GM21381 (cell line): ENCODE data around the gene JAML.

ENCODE experiments used
- ATAC-seq: cut with Tn5 transposase; IDR thresholded peaks from one replicate; pipeline ENCODE4 v1.9.1; 2021; ENCODE audit warnings: mild to moderate bottlenecking, moderate library complexity; ENCODE audit not compliant: unreplicated experiment

The JAML gene

GRCh38 chr11:118224511-118225188, at the start of gene JAML:
Gene JAML, minus strand, starts transcription at chr11:118225011. Its CDS starts 10,145 bp downstream, at chr11:118214866.
- peak; percentile 43 for ATAC-seq

GRCh38 chr11:118274186-118274585, 49.4 kb upstream of the JAML start:
- no peak for ATAC-seq

- no peak for ATAC-seq
Observed at GRCh38 chr11:118272001-118272400, 47.2 kb upstream of the JAML start.

GRCh38 chr11:118267486-118267885, 42.7 kb upstream of the JAML start:
- ATAC-seq, result no peak

GRCh38 chr11:118265954-118266353, 41.1 kb upstream of the JAML start:
- ATAC-seq, result no peak

- ATAC-seq, result no peak
Observed at GRCh38 chr11:118264569-118265465, 40.0 kb upstream of the JAML start.

- no peak for ATAC-seq
Observed at GRCh38 chr11:118263695-118264568, 39.1 kb upstream of the JAML start, which contains the start of gene MPZL2. Gene MPZL2, minus strand, starts transcription at chr11:118264297. Its CDS starts 144 bp downstream, at chr11:118264153.

GRCh38 chr11:118263112-118263511, 38.3 kb upstream of the JAML start:
- ATAC-seq, result no peak

GRCh38 chr11:118260353-118260752, 35.5 kb upstream of the JAML start:
- ATAC-seq, result no peak

GRCh38 chr11:118259138-118259537, 34.3 kb upstream of the JAML start:
- ATAC-seq, result no peak

GRCh38 chr11:118258410-118258809, 33.6 kb upstream of the JAML start:
- no peak for ATAC-seq

GRCh38 chr11:118252688-118253087, 27.9 kb upstream of the JAML start:
- ATAC-seq, result peak; percentile 11

GRCh38 chr11:118251858-118252652, 27.2 kb upstream of the JAML start, which contains the start of gene MPZL3:
Gene MPZL3, minus strand, starts transcription at chr11:118252365. Its CDS starts 71 bp downstream, at chr11:118252294.
- ATAC-seq, result peak; percentile 81

GRCh38 chr11:118247041-118247440, 22.2 kb upstream of the JAML start:
- ATAC-seq, result no peak

GRCh38 chr11:118245936-118246562, 21.2 kb upstream of the JAML start:
- no peak for ATAC-seq

- ATAC-seq, result no peak
Observed at GRCh38 chr11:118243993-118244762, 19.4 kb upstream of the JAML start.

GRCh38 chr11:118243161-118243560, 18.4 kb upstream of the JAML start:
- no peak for ATAC-seq

- peak; percentile 20 for ATAC-seq
Observed at GRCh38 chr11:118241764-118242098, 16.9 kb upstream of the JAML start.
